PC-9 (cell line): Measurements from ENCODE around the gene TBX20. TPM values are rescaled to one million over a fixed set of nuclear protein-coding genes. Genes with fewer than 3 reads are reported as not detected.
"Not testable (repeated sequence)": the region's sequence is repeated elsewhere in the genome, so short reads cannot be mapped to it uniquely, and the experiment has no call there.

Source experiments
- BruUV-seq: library from RNA; stranded (reverse); fragments of 400-500 nt; replicated peaks from 2 replicates; lab custom pipeline; 2021; lab: Mats Ljungman, UMichigan
- CTCF ChIA-PET: fragments of 300-600 bp; sonication (Branson Sonifier 250); formaldehyde crosslinking; loops from one replicate; lab custom pipeline; 2022; ENCODE audit warnings: antibody characterized with exemption; lab: Charles Lee
- POLR2A ChIA-PET: fragments of 300-600 bp; sonication (Branson Sonifier 250); formaldehyde crosslinking; loops from one replicate; lab custom pipeline; 2022; ENCODE audit warnings: antibody characterized with exemption; ENCODE audit not compliant: unreplicated experiment; lab: Charles Lee
- DNase-seq, 2 experiments: peaks; one replicate each; pipeline versions ENCODE4 v3.0.0 to v3.0.0-alpha.2; 2015 to 2022; ENCODE audit warnings: mixed read lengths in 1 of 2
- H2AFZ ChIP-seq: fragments of 200-600 bp; sonication (generic); 2 replicates; pipeline ENCODE4 v1.8.1; 2017; ENCODE audit warnings: antibody characterized with exemption
- H3F3A ChIP-seq: fragments of 200-600 bp; sonication (generic); 2 replicates; pipeline ENCODE4 v1.8.1; 2017; ENCODE audit warnings: antibody characterized with exemption, mild to moderate bottlenecking, low read depth; ENCODE audit not compliant: insufficient read depth
- H3K27ac ChIP-seq: fragments of 200-600 bp; sonication (generic); 2 replicates; pipeline ENCODE4 v1.6.1; 2016; ENCODE audit warnings: mixed run types
- H3K27me3 ChIP-seq: fragments of 200-600 bp; sonication (generic); 2 replicates; pipeline ENCODE4 v1.6.1; 2016; ENCODE audit warnings: low read depth, mixed run types; ENCODE audit not compliant: insufficient read depth
- H3K36me3 ChIP-seq: fragments of 200-600 bp; sonication (generic); 2 replicates; pipeline ENCODE4 v1.6.1; 2016; ENCODE audit warnings: low read depth, mixed run types
- H3K4me1 ChIP-seq: fragments of 200-600 bp; sonication (generic); replicated peaks from 2 replicates; pipeline ENCODE4 v1.6.1; 2016; ENCODE audit warnings: mixed run types; ENCODE audit not compliant: insufficient read depth
- H3K4me2 ChIP-seq: fragments of 200-600 bp; sonication (generic); 2 replicates; pipeline ENCODE4 v1.6.1; 2017; ENCODE audit warnings: mixed run types
- H3K4me3 ChIP-seq: fragments of 200-600 bp; sonication (generic); 2 replicates; pipeline ENCODE4 v1.6.1; 2016; ENCODE audit warnings: mixed run types
- H3K79me2 ChIP-seq: fragments of 200-600 bp; sonication (generic); 2 replicates; pipeline ENCODE4 v1.6.1; 2017; ENCODE audit warnings: low read depth, mixed run types
- H3K9me2 ChIP-seq: fragments of 200-600 bp; sonication (generic); 2 replicates; pipeline ENCODE4 v1.8.1; 2017; ENCODE audit warnings: mild to moderate bottlenecking; ENCODE audit not compliant: insufficient read depth
- H3K9me3 ChIP-seq: fragments of 200-600 bp; sonication (generic); 2 replicates; pipeline ENCODE4 v1.8.1; 2016; ENCODE audit warnings: low read depth; ENCODE audit not compliant: insufficient read depth
- H4K20me1 ChIP-seq: fragments of 200-600 bp; sonication (generic); 2 replicates; pipeline ENCODE4 v1.8.1; 2017; ENCODE audit not compliant: insufficient read depth
- CTCF ChIP-seq: fragments of 200-600 bp; sonication (generic); conservative IDR thresholded peaks from 2 replicates; pipeline ENCODE4 v1.6.1; 2017; ENCODE audit warnings: mixed run types, antibody characterized with exemption, mild to moderate bottlenecking, moderate library complexity
- EZH2 ChIP-seq: fragments of 200-600 bp; sonication (generic); IDR thresholded peaks from 2 replicates; pipeline ENCODE4 v1.8.0; 2017; ENCODE audit warnings: antibody characterized with exemption, low read depth
- intact Hi-C: fragments of 100-400 bp; cut with micrococcal nuclease; formaldehyde crosslinking; loops from one replicate; pipeline ENCODE4 v1.10.0; 2022; ENCODE audit not compliant: unreplicated experiment
- total RNA-seq: library from RNA; stranded (reverse); gene quantifications from 2 replicates; pipeline ENCODE4 v1.2.3, GENCODE V29; 2021

TBX20 gene
- total RNA-seq, 1 experiment from 2014 or later = 1.1 TPM

- H3K79me2 ChIP-seq, H4K20me1 ChIP-seq, H2AFZ ChIP-seq, H3K36me3 ChIP-seq, H3K9me3 ChIP-seq, H3F3A ChIP-seq, H3K9me2 ChIP-seq, H3K4me3 ChIP-seq, H3K27ac ChIP-seq, POLR2A ChIA-PET, H3K4me2 ChIP-seq, BruUV-seq, DNase-seq, H3K27me3 ChIP-seq, H3K4me1 ChIP-seq: not testable (repeated sequence)
- TF ChIP-seq CTCF = peak; percentile 64
- intact Hi-C loops = loop anchor here (2.0 to 10.0 kb wide), 4 partner anchors 55 to 715 kb away; no protein-coding TSS in a partner anchor
- CTCF ChIA-PET = interaction anchor here (0.5 to 0.7 kb wide), 2 partner anchors 115 to 424 kb away, joined by 8 to 13 read pairs; no protein-coding TSS in a partner anchor
These were observed 63.6 kb downstream of the TBX20 start for GRCh38 chr7:35190146-35190773.

GRCh38 chr7:35186751-35187150 is 67.1 kb downstream of the TBX20 start:
- H3F3A ChIP-seq, POLR2A ChIA-PET, H3K27ac ChIP-seq, BruUV-seq, H3K79me2 ChIP-seq, H3K9me2 ChIP-seq, H3K4me1 ChIP-seq, H3K27me3 ChIP-seq, H3K4me3 ChIP-seq, H4K20me1 ChIP-seq, H3K9me3 ChIP-seq, H3K36me3 ChIP-seq, H2AFZ ChIP-seq: not testable (repeated sequence)
- peak in 1 of 2 experiments; percentile 25 for DNase-seq
- H3K4me2 ChIP-seq = peak overlapping the region; percentile 38
- intact Hi-C loops = loop anchor here (2.0 to 5.0 kb wide), 2 partner anchors 114 to 336 kb away; no protein-coding TSS in a partner anchor
- CTCF ChIA-PET = interaction anchor here (0.9 kb wide), 1 partner anchor 334 kb away, joined by 3 read pairs; no protein-coding TSS in a partner anchor

- no peaks in the 10 kb centered on the region for H3K9me2 ChIP-seq
- TF ChIP-seq EZH2 = no peak
- TF ChIP-seq CTCF = no peak
- no peaks in the 10 kb centered on the region for H3K27me3 ChIP-seq
- DNase-seq = peak in 1 of 2 experiments; percentile 25
- H3K4me3 ChIP-seq = no peak overlapping the region; the same call in 1 of the 2 replicates
- no peak overlapping the region for H3K27ac ChIP-seq
- no peaks in the 10 kb centered on the region for H3K36me3 ChIP-seq
- no peaks in the 10 kb centered on the region for H4K20me1 ChIP-seq
- ChIA-PET CTCF (interaction anchor here (0.9 kb wide), 1 partner anchor 334 kb away, joined by 3 read pairs; no protein-coding TSS in a partner anchor), POLR2A (no interaction called here)
- no TSS peak for BruUV-seq
- H3K4me2 ChIP-seq = peak overlapping the region; percentile 38
- H3K4me1 ChIP-seq = no peaks in the 10 kb centered on the region
- no peaks in the 10 kb centered on the region for H3F3A ChIP-seq
- H3K79me2 ChIP-seq = no peaks in the 10 kb centered on the region
- intact Hi-C loops = loop anchor here (2.0 to 5.0 kb wide), 2 partner anchors 113 to 336 kb away; no protein-coding TSS in a partner anchor
- no peak overlapping the region for H2AFZ ChIP-seq
- no peaks in the 10 kb centered on the region for H3K9me3 ChIP-seq
These were observed 67.8 kb downstream of the TBX20 start for GRCh38 chr7:35185908-35186731.

GRCh38 chr7:35185578-35185907 is 68.4 kb downstream of the TBX20 start:
- H3K4me1 ChIP-seq, H3F3A ChIP-seq, H4K20me1 ChIP-seq, CTCF ChIA-PET, H3K27me3 ChIP-seq, H3K9me3 ChIP-seq, H3K4me3 ChIP-seq, DNase-seq, POLR2A ChIA-PET, H3K27ac ChIP-seq, H3K9me2 ChIP-seq, BruUV-seq, H3K79me2 ChIP-seq, H3K36me3 ChIP-seq, H2AFZ ChIP-seq: not testable (repeated sequence)
- H3K4me2 ChIP-seq = peak overlapping the region; percentile 38; the same call in 1 of the 2 replicates
- intact Hi-C loops = loop anchor here (5.0 kb wide), 1 partner anchor 337 kb away; no protein-coding TSS in a partner anchor

- H3K4me1 ChIP-seq, DNase-seq, H3K79me2 ChIP-seq, H3K27ac ChIP-seq, H3K36me3 ChIP-seq, H3F3A ChIP-seq, H3K27me3 ChIP-seq, H3K9me2 ChIP-seq, H3K4me2 ChIP-seq, H3K9me3 ChIP-seq, CTCF ChIA-PET, H4K20me1 ChIP-seq, H3K4me3 ChIP-seq, BruUV-seq, POLR2A ChIA-PET, H2AFZ ChIP-seq: not testable (repeated sequence)
- intact Hi-C loops = loop anchor here (5.0 kb wide), 1 partner anchor 337 kb away; no protein-coding TSS in a partner anchor
These were observed 68.9 kb downstream of the TBX20 start for GRCh38 chr7:35184961-35185360.
